GM13977 (cell line): ENCODE data around the gene HTR1D.

Experiments used
- DNase-seq: peaks from one replicate; pipeline ENCODE4 v3.0.0; 2012; ENCODE audit warnings: low spot score
- CTCF ChIP-seq: IDR thresholded peaks from 2 replicates; pipeline ENCODE4 v1.5.1; 2012; ENCODE audit warnings: mild to moderate bottlenecking, control low read depth; ENCODE audit not compliant: insufficient read depth; ENCODE audit errors: extremely low read depth, missing control alignments
- in situ Hi-C: fragments of 300-500 bp; cut with MboI; formaldehyde crosslinking; loops from one replicate; pipeline ENCODE4 v1.12.0; 2022; ENCODE audit warnings: low sequenced_read_pairs, low pct_unique_long_range_greater_than_20kb, mixed read lengths, inconsistent platforms; ENCODE audit not compliant: unreplicated experiment

Gene HTR1D

DNA sequence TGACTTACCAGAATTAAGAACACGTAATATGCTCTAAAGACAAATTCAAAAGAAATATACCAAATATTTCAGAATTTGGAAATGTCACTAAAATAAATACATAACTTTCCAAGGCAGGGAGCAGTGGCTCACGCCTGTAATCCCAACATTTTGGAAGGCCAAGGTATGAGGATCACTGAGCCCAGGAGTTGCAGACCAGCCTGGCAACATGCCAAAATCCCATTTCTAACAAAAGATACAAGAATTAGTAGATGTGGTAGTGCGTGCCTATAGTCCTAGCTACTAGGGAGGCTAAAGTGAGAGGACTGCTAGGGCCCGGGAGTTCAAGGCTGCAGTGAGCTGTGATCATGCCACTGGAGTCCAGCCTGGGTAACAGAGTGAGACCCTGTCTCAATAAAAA, 60.4 kb downstream of the HTR1D start:
- DNase-seq = no peak
- in situ Hi-C loops = no loop called here
- TF ChIP-seq CTCF = no peak

DNA sequence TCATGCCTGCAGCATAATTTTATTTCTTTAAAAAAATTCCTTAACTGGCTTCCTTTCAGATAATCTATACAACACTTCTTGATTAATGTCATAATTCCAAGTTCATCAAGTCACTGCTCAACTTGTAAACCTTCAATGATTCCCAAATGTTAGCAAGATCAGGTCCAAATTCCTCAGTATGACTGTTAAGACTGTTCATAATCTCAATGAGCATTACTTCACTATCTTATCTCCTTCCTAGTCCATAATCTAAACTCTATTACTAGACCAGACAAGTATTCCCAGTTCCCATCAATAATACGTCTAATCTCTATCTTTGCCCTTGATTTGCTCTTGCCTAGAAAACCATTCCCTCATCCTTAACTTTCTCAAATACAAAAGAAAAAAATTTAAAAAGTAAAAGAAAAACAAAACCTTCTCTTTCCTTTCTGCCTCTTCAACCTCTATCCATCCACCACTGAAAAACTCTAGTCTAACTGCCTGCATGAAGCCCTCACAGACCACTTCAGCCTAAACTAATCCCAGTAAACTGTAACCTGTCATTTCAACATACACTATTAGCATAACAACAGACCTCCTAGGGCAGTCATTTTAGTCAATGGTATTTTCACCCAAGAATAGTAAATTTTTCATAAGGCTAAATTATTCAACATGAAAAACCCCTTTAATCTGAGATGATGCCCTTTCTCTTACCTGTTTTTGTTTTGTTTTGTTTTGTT, 64.2 kb downstream of the HTR1D start:
- no peak for DNase-seq

DNA sequence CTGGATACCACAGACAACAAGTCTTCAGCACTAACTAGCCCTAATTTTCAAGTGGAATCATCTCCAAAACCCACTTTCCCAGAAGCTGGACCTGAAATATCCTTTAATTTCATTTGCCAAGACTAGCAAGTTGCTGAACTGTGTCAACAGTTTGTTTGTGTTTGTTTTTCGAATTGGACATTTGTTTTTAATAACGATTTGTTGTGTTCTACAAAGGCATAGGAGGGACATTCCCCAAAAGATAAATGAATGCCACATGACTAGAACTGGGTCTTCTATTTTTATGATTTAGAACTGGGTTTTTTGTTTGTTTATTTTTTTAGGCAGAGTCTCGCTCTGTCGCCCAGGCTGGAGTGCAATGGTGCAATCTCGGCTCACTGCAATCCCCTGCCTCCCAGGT, 66.6 kb downstream of the HTR1D start:
- TF ChIP-seq CTCF = no peak
- in situ Hi-C loops = no loop called here
- DNase-seq = no peak

More for the DNA sequence above, 64.2 kb downstream of the HTR1D start:
- in situ Hi-C loops = no loop called here
- no peak for TF ChIP-seq CTCF

DNA sequence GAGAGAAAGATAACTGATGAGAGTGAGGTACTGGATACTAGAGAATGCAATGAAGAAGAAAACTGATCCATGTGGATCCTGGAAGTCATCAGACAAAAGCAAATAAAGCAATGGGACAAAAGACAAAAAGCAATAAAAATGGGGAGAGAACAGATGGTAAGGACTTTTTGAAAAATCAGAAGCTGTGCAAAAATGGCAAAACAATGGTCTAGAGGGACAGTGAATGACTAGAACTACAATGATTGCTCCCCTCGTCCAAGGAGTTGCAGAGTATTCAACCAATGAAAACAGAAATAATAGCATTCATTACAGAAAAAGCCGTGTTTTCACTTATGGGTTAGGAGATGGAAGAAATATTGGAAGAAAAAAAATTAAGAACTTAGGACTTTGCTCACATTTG, 67.2 kb downstream of the HTR1D start:
- in situ Hi-C loops = no loop called here
- no peak for DNase-seq
- TF ChIP-seq CTCF = no peak

DNA sequence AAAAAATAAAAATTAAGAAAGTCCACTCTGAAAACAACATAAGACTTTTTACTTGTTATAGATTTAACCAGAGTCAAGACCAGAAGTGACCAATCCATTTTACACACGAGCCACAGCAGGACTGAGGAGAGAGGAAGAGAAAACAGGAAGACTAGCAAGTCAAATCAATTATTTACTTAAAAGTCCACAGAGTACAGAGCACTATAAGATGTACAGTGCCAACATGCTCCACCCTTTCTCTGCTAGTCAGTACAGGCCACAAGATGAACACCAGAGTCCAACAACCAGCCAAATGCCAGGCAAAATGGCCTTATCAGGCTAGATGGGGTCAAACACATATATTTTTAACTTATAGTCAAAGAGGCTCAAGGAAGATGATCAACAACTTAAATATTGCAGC, 68.2 kb downstream of the HTR1D start:
- in situ Hi-C loops = no loop called here
- TF ChIP-seq CTCF = no peak
- DNase-seq = no peak

- no peak for DNase-seq
- in situ Hi-C loops = no loop called here
- no peak for TF ChIP-seq CTCF
Observed at GRCh38 chr1:23148084-23148483, 69.2 kb downstream of the HTR1D start.
